ENCODE data around the gene ASPSCR1.

GRCh38 chr17:82045936-82046484, 68.6 kb downstream of the ASPSCR1 start:
- no peak for TF ChIP-seq CTCF (IDR thresholded peaks at IDR 0.05)
- TF ChIP-seq POLR2A (IDR thresholded peaks at IDR 0.05) = no peak
- TF ChIP-seq POLR2AphosphoS5 (IDR thresholded peaks at IDR 0.05) = no peak

Measured in upper lobe of left lung (tissue), 4 donors.